BE2C (cell line): ENCODE measurements around the gene SYCN.

Experiments
- DNase-seq: peaks from one replicate; pipeline ENCODE4 v3.0.0-alpha.2; 2020
- H3K27me3 ChIP-seq: fragments of 250-450 bp; sonication (Bioruptor Pico); 2 replicates; pipeline ENCODE4 v1.5.1; 2020; ENCODE audit warnings: mild to moderate bottlenecking
- H3K36me3 ChIP-seq: fragments of 250-450 bp; sonication (Bioruptor Pico); 2 replicates; pipeline ENCODE4 v1.5.1; 2020; ENCODE audit warnings: mild to moderate bottlenecking
- H3K4me1 ChIP-seq: fragments of 250-450 bp; sonication (Bioruptor Pico); 2 replicates; pipeline ENCODE4 v1.5.1; 2020
- H3K4me3 ChIP-seq: 2 replicates; pipeline ENCODE4 v1.5.1; 2011; ENCODE audit warnings: low read depth, low read length
- H3K9me3 ChIP-seq: fragments of 250-450 bp; sonication (Bioruptor Pico); 2 replicates; pipeline ENCODE4 v1.5.1; 2020
- TF ChIP-seq, protein P1 (sequence below): IDR thresholded peaks from 2 replicates; pipeline ENCODE4 v1.5.1; 2012; ENCODE audit warnings: mild to moderate bottlenecking, low read depth, low read length

Gene SYCN

DNA sequence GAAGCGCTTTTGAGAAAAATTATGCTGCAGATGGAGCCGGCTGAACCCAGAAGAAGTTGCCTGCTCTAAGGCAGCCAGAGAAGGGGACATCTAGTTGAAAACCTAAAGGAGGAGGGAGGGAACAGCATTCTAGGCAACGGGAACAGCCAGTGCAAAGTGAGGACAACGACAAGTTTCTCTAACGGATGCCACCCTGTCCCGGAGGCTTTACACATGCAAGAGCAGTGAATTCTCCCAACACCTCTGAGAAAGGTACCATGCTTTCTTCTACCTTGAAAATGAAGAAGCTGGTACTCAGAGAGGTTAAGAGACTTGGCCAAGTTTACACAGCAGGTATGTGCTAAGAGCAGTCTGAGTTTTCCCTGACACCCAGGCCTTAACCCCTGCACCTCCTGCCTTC, 34.9 kb upstream of the SYCN start:
- Histone ChIP-seq H3K27me3 (no peaks in the 10 kb centered on the region), H3K9me3 (no peaks in the 10 kb centered on the region), H3K36me3 (no peaks in the 10 kb centered on the region), H3K4me3 (no peak overlapping the region), H3K4me1 (no peaks in the 10 kb centered on the region)
- TF ChIP-seq, protein P1, sequence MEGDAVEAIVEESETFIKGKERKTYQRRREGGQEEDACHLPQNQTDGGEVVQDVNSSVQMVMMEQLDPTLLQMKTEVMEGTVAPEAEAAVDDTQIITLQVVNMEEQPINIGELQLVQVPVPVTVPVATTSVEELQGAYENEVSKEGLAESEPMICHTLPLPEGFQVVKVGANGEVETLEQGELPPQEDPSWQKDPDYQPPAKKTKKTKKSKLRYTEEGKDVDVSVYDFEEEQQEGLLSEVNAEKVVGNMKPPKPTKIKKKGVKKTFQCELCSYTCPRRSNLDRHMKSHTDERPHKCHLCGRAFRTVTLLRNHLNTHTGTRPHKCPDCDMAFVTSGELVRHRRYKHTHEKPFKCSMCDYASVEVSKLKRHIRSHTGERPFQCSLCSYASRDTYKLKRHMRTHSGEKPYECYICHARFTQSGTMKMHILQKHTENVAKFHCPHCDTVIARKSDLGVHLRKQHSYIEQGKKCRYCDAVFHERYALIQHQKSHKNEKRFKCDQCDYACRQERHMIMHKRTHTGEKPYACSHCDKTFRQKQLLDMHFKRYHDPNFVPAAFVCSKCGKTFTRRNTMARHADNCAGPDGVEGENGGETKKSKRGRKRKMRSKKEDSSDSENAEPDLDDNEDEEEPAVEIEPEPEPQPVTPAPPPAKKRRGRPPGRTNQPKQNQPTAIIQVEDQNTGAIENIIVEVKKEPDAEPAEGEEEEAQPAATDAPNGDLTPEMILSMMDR, result no peak
- no peak for DNase-seq

DNA sequence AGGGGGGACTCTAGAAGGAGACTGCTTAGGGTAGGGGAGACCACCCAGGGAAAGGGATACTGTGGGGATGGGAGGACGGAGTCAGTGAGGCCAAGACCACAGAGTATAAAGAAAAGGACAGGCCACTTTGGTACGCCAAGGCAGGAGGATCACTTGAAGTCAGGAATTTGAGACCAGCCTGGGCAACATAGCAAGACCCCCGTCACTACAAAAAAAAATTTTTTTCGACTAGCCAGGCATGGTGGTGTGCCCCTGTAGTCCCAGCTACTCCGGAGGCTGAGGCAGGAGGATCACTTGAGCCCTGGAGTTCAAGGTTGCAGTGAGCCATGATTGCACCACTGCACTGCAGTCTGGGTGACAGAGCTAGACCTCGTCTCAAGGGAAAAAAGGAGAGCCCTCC, 34.1 kb upstream of the SYCN start:
- no peak for DNase-seq
- TF ChIP-seq, protein P1, result no peak
- no peaks in the 10 kb centered on the region for H3K27me3 ChIP-seq
- H3K4me1 ChIP-seq, result no peaks in the 10 kb centered on the region
- H3K36me3 ChIP-seq, result no peaks in the 10 kb centered on the region
- no peak overlapping the region for H3K4me3 ChIP-seq
- H3K9me3 ChIP-seq, result no peaks in the 10 kb centered on the region

DNA sequence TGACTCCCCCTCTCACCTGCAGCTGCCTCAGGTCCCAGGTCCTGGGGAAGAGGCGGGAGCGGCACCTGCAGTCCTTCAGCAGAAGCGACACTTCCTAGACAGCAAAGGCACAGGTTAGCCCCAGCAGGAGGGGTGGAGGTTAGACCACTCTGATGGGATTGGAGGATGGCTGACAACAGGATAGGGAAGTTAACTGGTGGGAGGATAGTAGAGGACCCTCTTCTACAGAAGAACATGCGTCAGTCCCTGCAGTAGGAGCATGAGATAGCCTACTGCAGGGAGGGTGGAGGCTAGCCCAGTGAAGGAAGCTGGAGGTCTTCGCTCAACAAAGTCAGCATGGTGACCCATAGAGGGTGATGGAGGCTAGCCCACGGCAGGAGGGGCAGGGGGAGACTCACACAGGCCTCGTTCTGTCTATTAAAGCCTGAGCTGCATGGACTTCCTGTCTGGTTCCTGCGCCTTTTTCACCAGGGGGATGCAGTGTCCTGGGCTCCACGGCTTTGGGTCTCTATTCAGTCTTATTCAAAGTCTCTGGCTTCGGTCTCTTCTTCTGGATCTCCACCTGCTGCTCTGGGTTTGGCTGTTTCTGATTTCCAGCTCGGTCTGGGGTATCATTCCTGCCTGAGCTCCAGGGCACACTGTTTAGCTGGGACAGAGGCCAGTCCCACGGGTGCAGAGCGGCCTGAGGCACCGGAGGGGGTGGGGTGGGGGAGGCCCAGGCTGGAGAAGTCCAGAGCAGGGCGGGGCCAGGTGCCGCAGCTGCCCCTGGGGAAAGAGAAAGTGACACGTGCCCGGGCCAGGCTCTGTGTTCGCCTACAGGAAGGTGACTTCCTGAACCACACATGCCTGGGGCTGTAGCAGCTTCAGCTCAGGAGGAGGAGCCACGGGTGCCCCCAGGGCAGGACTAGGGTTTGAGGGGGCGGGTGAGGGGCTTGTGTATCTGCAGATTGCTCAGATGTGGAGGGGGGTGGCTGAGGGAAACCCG, 33.4 kb upstream of the SYCN start:
- no peaks in the 10 kb centered on the region for H3K27me3 ChIP-seq
- TF ChIP-seq, protein P1, result no peak
- no peak overlapping the region for H3K4me3 ChIP-seq
- DNase-seq, result peak; percentile 42
- no peaks in the 10 kb centered on the region for H3K9me3 ChIP-seq
- no peaks in the 10 kb centered on the region for H3K36me3 ChIP-seq
- no peaks in the 10 kb centered on the region for H3K4me1 ChIP-seq

DNA sequence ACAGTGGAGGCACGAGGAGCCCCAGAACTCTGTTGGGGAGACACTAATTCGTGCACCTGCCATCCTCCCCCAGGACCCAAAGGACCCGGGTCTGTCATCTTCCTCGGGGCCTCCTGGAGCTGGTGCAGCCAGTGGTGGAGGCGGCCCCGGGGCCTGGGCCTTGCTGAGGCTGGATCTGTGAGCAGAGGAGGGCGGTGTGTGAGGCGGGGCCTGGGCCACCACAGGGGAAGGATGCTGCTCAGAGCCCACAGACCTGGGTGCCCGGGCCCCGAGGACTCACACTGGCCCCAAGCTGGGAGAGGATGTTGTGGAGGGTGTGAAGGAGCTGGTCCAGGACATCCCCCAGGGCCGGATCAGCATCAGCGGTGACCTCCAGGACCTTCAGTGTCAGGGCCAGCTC, 32.5 kb upstream of the SYCN start:
- H3K36me3 ChIP-seq, result no peaks in the 10 kb centered on the region
- H3K27me3 ChIP-seq, result no peaks in the 10 kb centered on the region
- H3K4me3 ChIP-seq, result no peak overlapping the region
- H3K9me3 ChIP-seq, result no peaks in the 10 kb centered on the region
- TF ChIP-seq, protein P1, result no peak
- DNase-seq, result no peak
- no peaks in the 10 kb centered on the region for H3K4me1 ChIP-seq

DNA sequence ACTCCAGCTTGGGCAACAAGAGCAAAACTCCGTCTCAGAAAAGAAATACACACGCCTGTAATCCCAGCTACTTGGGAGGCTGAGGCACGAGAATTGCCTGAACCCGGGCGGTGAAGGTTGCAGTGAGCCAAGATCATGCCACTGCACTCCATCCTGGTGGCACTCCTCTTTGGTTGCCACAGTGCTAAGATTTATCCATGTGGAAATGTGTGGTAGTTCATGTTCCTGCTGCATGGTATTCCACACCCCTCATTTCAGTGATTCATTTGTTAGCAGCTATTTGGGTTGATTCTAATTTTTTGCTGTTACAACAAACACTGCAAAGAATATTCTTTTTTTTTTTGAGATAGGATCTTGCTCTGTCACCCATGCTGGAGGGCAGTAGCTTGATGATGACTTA, 28.6 kb upstream of the SYCN start:
- Histone ChIP-seq H3K9me3 (no peaks in the 10 kb centered on the region), H3K27me3 (0 out of 2 replicates have a peak, but pooled peaks cover 3% of the 10 kb centered on the region), H3K36me3 (no peaks in the 10 kb centered on the region), H3K4me3 (no peak overlapping the region), H3K4me1 (no peaks in the 10 kb centered on the region)
- TF ChIP-seq, protein P1, result no peak
- DNase-seq, result no peak

DNA sequence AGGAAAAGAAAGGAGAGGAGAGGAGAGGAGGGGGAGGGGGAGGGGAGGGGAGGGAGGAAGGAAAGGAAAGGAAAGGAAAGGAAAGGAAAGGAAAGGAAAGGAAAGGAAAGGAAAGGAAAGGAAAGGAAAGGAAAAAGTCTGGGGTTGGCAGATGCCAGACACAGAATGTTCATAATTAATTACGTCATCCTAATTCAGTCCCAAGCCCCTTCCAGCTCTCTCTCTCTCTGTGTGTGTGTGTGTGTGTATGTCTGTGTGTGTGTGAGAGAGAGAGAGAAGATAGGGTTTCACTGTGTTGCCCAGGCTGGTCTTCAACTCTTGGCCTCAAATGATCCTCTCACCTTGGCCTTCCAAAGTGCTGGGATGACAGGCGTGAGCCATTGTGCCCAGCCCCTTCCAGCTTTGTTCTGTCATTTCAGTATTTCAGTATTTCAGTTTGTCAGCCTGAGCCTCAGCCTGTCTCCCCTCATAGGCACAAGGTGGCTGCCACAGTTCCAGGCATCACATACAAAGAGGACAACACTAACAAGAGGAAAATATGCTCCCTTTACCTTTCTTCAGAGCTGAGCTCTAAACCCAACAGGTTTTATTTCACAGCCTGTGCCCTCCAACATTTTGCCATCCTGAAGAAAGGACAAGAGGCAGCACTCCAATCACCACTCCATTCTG, 26.2 kb upstream of the SYCN start:
- DNase-seq, result no peak
- H3K4me3 ChIP-seq, result no peak overlapping the region
- H3K9me3 ChIP-seq, result no peaks in the 10 kb centered on the region
- peaks cover 14% of the 10 kb centered on the region for H3K27me3 ChIP-seq
- no peaks in the 10 kb centered on the region for H3K36me3 ChIP-seq
- TF ChIP-seq, protein P1, result no peak
- no peaks in the 10 kb centered on the region for H3K4me1 ChIP-seq
